HG02571 (cell line): ENCODE measurements around the gene ITPR1.

ENCODE experiments used
- ATAC-seq: cut with Tn5 transposase; IDR thresholded peaks from one replicate; pipeline ENCODE4 v1.9.1; 2021; ENCODE audit warnings: mild to moderate bottlenecking, moderate library complexity; ENCODE audit not compliant: unreplicated experiment

The ITPR1 gene

DNA sequence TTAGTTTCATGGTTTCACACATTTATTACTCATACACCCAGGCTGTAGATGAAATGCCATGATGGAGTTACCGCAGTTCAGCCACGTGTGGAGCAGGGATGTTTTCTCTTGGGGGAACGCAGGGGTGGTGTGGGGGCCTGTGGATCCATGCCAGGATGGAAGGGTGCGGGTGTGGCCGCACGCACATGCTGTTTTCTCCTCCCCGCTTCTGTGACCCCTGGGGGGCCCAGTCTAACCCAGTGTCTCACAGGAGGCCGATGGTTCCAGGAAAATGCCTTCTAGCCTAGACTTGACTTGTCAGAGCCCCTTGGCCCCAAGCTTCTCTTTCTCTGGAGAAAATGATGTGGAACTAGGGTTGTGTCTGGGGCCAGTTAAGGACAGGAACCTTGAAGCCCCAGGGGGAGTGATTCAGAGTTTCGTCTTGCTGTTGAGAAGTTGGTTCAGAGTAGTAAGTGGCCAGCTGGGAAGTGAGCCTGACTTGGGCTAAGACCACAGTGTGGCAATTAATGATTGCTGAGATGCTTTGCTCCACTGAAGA is 245.7 kb downstream of the ITPR1 start:
- no peak for ATAC-seq

DNA sequence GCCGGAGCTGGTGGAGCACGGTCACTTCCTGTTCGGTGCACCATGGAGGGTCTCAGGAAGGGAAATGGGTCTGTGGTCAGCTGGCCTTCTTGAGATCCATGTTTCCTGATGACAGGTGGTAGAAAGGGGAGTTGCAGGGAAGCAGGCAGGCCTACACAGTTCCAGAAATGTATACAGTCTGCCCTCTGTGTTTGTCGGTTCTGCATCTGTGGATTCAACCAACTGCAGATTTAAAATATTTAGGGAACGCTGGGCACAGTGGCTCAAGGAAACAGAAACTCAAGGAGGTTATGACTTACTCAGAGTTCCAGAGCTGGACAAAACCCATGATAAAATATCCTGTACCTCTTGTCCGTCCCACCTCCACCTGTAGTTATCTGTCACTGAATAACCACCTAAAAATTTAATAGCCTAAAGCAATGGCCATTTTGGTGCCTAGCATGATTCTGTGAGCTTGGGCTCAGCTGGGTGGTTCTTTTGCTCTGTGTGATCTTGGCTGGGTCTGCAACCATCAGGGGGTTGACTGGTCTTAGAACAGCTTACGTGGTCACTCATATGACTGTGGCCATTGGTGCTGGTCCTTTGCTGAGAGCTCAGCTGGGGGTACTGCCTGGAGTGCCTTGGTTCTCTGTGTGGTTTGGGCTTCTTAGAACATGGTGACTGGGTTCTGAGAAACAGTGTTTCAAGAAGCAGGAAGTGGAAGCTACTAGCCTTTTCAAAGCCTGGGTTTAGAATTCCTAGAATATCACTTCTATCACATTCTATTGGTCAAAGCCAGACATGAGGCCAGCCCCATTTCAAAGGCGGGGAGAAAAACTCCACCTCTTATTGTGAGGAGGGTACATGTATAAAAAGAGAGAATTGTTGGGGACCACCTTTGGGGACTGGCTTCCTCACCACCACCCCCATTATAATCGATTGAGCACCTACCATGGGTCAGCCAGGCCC is 246.4 kb downstream of the ITPR1 start:
- ATAC-seq = no peak

DNA sequence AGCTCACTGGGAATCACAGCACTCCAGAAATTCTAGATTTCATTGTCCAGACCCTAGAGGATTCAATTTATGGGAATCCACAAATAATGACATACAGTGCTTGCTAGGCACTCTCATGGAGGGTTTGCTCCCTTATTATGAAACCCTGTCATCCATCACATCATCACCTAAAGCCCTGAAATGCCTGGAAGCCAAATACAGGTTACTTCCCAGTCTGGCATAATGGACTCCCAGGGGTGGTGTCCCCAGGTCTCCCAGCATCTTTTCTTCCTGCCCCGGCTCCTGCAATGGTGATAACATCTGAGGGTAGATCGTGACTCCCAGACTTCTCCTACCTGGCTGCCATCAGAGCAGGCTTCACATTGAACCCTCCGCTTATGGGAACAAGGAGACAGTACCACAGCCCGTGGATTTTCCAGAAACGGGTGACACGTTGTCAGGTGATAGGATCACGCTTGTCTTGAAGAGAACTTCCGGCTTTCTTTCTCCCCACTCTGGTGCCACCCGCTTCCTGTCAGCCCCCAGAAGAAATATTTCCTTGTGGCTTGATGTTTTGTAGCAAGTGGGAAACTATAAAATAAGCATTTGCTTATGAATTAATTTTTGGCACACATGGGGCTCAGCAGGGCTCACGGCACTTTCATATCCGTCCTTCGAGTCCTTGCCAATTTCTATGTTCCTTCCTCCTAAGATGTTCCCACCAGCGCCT is 247.4 kb downstream of the ITPR1 start:
- ATAC-seq = no peak

DNA sequence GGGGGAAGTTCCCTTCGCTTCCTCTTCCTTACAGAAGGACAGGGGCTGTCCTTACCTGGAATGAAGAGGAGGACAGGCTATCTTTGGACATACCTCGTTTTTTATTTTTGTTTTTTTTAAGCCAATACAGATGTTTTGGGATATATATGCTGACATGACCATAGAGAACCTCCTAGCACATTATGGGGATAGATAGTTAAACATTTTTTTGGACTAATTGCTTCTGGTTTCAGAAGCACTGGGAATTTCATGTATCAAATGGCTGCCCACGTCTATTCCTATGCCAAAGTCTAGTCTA is 247.9 kb downstream of the ITPR1 start:
- no peak for ATAC-seq

GRCh38 chr3:4741404-4742307 is 248.5 kb downstream of the ITPR1 start:
- ATAC-seq = no peak

DNA sequence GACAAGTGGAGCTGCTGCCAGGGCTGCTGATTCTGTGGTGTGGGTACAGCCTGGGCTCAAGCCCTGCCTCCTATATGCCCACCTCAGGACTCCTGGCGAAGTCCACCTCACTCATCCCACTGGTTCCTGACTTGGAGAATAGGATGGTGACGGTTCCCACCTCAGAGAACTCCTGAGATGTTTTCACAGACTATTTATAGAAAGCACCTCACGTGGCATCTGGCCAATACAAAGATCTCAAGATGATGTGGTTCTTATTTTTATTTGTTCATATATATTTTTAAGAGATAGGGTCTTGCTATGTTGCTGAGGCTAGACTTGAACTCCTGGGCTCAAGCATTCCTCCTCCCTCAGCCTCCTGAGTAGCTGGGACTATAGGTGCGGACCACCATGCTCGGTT is 249.2 kb downstream of the ITPR1 start:
- no peak for ATAC-seq

- ATAC-seq = no peak
Measured at GRCh38 chr3:4743371-4743770, 250.2 kb downstream of the ITPR1 start.

GRCh38 chr3:4744405-4745234 is 251.5 kb downstream of the ITPR1 start:
- no peak for ATAC-seq

DNA sequence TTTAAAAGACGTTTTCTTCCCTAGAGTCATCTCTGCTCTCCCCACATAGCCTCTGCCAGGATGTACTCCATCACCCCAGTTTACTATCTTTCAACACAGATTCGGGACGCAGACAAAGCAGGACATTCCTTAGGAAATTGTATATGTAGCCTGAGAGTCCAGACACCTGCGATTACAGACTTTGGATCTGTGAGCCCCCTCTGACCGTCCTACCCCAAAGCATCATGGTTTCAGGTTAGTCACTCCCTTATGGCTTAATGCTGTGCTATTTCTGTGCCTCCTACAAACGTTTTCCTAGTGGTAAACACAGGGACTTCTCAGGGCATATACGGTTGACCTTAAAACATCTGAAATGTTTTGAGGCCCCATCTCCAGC is 252.1 kb downstream of the ITPR1 start:
- no peak for ATAC-seq

GRCh38 chr3:4746241-4746958 is 253.3 kb downstream of the ITPR1 start:
- no peak for ATAC-seq

- ATAC-seq = no peak
Measured at GRCh38 chr3:4748127-4748526, 255.0 kb downstream of the ITPR1 start.

- peak; percentile 36 for ATAC-seq
Measured at GRCh38 chr3:4748701-4749378, 255.7 kb downstream of the ITPR1 start.

DNA sequence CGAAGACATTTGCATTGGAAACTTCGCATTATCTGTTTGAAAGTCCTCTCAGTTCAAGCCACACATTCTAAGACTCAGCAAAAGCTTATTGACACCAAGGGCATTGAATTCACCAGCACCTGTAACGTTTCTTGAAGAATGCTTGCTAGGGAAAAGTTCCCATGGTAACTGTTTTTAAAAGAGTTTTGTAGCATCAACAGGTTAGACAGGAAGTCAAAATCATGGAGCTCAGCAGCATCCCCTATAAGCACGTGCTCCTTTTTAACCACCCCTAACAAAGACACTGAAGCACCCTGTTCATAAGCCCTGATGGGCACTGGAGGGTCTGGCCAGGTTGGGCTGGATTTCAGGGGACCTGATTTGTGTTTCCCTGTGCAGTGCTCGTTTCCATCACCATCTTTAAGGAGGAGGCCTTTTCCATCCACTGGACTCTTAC is 256.4 kb downstream of the ITPR1 start:
- ATAC-seq = peak; percentile 39

DNA sequence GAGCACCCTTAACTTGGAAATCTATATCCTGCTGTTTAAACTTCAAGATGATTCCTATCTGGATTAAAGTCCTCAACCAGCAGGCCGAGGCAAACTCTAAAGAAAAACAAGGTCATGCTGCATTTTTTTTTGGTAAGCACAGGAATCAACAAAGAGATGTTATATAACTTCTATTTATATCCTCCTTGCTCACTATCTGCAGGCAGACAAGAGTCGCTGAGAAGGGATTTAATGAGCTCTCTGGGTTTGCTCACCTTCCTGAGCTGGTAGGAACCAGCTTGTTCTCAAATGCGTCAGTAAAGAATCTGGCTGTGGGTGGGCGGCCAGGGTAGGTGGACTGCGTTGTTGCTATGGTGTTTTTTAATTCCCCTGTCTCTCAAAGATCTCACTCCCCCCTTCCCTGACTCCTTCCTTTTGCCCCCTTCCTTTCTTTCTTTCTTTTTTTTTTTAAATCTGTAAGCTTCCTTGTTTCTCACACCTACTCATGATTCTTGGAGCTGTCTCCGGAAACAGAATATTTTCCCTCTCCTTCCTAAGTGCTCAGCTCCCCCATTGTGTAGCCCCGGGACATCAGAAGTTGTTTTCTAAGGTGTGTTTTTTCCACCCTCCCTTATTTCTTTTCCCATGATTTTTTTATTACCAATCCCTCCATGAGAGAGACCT is 257.3 kb downstream of the ITPR1 start:
- no peak for ATAC-seq

DNA sequence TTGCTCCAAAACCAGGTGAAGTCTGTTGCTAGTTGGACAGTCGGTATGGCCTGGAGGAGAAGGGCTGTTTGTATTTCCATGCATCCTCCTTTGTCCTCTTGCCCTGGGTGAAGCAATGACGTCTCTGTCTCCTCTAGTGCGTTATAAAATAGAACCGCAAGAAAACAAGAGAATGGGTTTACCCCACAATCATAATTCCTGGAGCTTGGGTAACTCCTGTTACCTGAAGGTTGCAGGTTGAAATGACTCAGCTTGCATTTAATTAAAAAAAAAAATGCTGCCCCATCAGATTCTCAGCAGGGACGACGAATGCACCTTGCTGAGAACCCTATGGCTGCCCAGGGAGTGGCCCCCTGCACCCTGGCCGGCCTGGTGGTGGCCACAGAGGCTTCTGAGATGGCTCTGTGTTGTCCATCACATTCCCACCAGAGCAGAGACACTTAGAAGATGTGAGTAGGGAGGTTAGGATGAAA is 257.9 kb downstream of the ITPR1 start:
- no peak for ATAC-seq

DNA sequence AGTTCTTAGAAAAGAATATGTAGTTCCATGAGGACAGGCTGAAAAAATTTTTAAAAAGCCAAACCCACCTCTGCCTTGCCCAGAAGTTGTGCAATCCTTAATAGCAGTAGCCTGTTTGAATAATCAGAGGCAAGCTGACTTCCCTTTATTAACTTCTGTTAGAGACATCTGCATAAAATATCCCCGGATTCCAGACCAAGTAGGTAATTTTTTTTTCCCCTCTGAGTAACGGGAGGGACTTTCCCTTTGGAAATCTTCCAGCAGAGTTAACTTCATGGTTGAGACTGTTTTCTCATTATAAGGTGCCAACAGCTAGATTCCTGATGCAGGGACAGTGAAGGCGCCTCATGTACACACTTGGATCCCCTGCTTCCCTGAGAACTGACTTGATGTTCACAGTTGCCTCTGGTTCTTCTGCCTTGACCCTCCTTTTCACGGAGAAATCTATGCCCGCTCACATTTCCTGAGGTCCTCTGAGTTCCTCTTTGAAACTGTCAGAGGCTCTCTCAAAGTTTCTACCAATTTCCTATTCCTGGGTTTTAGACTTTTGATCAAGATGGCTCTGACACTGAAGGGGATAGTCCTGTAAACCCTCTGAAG is 258.5 kb downstream of the ITPR1 start:
- ATAC-seq = no peak

GRCh38 chr3:4752201-4753072 is 259.3 kb downstream of the ITPR1 start:
- no peak for ATAC-seq
